HFFc6 (cell line): ENCODE data around the gene ACAN. TPM values are rescaled to one million over a fixed set of nuclear protein-coding genes. Genes with fewer than 3 reads are reported as not detected.
A peak's percentile ranks its signal among the peaks of the same experiment; 100 is the strongest.

Experiments used
- DNase-seq: peaks from one replicate; pipeline ENCODE4 v3.0.0-alpha.2; 2018
- H3K27ac Mint-ChIP-seq: 2 replicates; pipeline ENCODE4 v1.8.0; 2020; ENCODE audit warnings: mild to moderate bottlenecking, mixed read lengths
- H3K27me3 Mint-ChIP-seq: 2 replicates; pipeline ENCODE4 v1.8.0; 2021; ENCODE audit warnings: mild to moderate bottlenecking, moderate library complexity, mixed read lengths; ENCODE audit not compliant: insufficient read depth
- H3K36me3 Mint-ChIP-seq: 2 replicates; pipeline ENCODE4 v1.8.0; 2021; ENCODE audit warnings: low read depth, mixed read lengths
- H3K4me1 Mint-ChIP-seq: 2 replicates; pipeline ENCODE4 v1.8.0; 2020; ENCODE audit warnings: low read depth, mixed read lengths
- H3K4me3 Mint-ChIP-seq: 2 replicates; pipeline ENCODE4 v1.8.0; 2020; ENCODE audit warnings: mild to moderate bottlenecking, moderate library complexity, mixed read lengths
- H3K9me3 Mint-ChIP-seq: 2 replicates; pipeline ENCODE4 v1.8.0; 2020; ENCODE audit warnings: mild to moderate bottlenecking, mixed read lengths
- CTCF ChIP-seq: fragments of 200-600 bp; sonication (generic); IDR thresholded peaks from 2 replicates; pipeline ENCODE4 v1.5.0; 2021; ENCODE audit warnings: antibody characterized with exemption, mild to moderate bottlenecking
- total RNA-seq, 6 experiments: library from RNA; stranded (reverse); fragmentation: NEBNext Ultra II Directional; extraction: Animal tissue kit (Norgen Biotek cat#: 25700); gene quantifications; 2 replicates in 1 of 6; 3 replicates in 5 of 6; pipeline ENCODE4 v1.2.3, GENCODE V29; 2021

Gene ACAN
- total RNA-seq, 6 experiments from 2014 or later: 0.02 to 0.14 (median 0.10) TPM; not detected in 3

GRCh38 chr15:88792342-88793282 is 10.6 kb upstream of the ACAN start:
- H3K27ac Mint-ChIP-seq: no peak overlapping the region
- no peak for TF ChIP-seq CTCF
- peaks cover 13% of the 10 kb centered on the region; the same call in 1 of the 2 replicates for H3K4me1 Mint-ChIP-seq
- H3K4me3 Mint-ChIP-seq: no peak overlapping the region
- no peaks in the 10 kb centered on the region; the same call in 1 of the 2 replicates for H3K9me3 Mint-ChIP-seq
- no peak for DNase-seq
- peaks cover 41% of the 10 kb centered on the region for H3K27me3 Mint-ChIP-seq
- H3K36me3 Mint-ChIP-seq: no peaks in the 10 kb centered on the region

GRCh38 chr15:88794001-88794400 is 9.2 kb upstream of the ACAN start:
- H3K4me1 Mint-ChIP-seq: peaks cover 25% of the 10 kb centered on the region
- no peaks in the 10 kb centered on the region for H3K36me3 Mint-ChIP-seq
- no peaks in the 10 kb centered on the region; the same call in 1 of the 2 replicates for H3K9me3 Mint-ChIP-seq
- H3K27me3 Mint-ChIP-seq: peaks cover 46% of the 10 kb centered on the region
- no peak overlapping the region for H3K27ac Mint-ChIP-seq
- no peak for TF ChIP-seq CTCF
- H3K4me3 Mint-ChIP-seq: no peak overlapping the region
- no peak for DNase-seq

GRCh38 chr15:88797663-88798339 is 5.4 kb upstream of the ACAN start:
- Mint-ChIP-seq H3K4me3 (no peak overlapping the region), H3K4me1 (peaks cover 32% of the 10 kb centered on the region), H3K27ac (no peak overlapping the region), H3K9me3 (no peaks in the 10 kb centered on the region; the same call in 1 of the 2 replicates), H3K27me3 (peaks cover 47% of the 10 kb centered on the region), H3K36me3 (no peaks in the 10 kb centered on the region)
- no peak for DNase-seq
- no peak for TF ChIP-seq CTCF

GRCh38 chr15:88799341-88799740 is 3.9 kb upstream of the ACAN start:
- H3K4me1 Mint-ChIP-seq: peaks cover 33% of the 10 kb centered on the region

GRCh38 chr15:88800026-88800425 is 3.2 kb upstream of the ACAN start:
- peak; percentile 47 for DNase-seq
- Mint-ChIP-seq H3K27ac (no peak overlapping the region), H3K9me3 (no peaks in the 10 kb centered on the region; the same call in 1 of the 2 replicates), H3K27me3 (peaks cover 49% of the 10 kb centered on the region), H3K4me3 (no peak overlapping the region), H3K36me3 (no peaks in the 10 kb centered on the region), H3K4me1 (peaks cover 33% of the 10 kb centered on the region)
- no peak for TF ChIP-seq CTCF

More at GRCh38 chr15:88799341-88799740, 3.9 kb upstream of the ACAN start:
- TF ChIP-seq CTCF: no peak
- DNase-seq: no peak
- no peak overlapping the region for H3K27ac Mint-ChIP-seq
- peaks cover 46% of the 10 kb centered on the region for H3K27me3 Mint-ChIP-seq
- no peak overlapping the region for H3K4me3 Mint-ChIP-seq
- H3K36me3 Mint-ChIP-seq: no peaks in the 10 kb centered on the region
- no peaks in the 10 kb centered on the region; the same call in 1 of the 2 replicates for H3K9me3 Mint-ChIP-seq
